ENCODE results near the gene CBX4. TPM values are rescaled to one million over a fixed set of nuclear protein-coding genes. Genes with fewer than 3 reads are reported as not detected.

CBX4 gene
- total and polyA plus RNA-seq, 2 of the 13 experiments (the other 11 are each of a cell fraction or from before 2014, with no cell fraction given), result 25.8 to 50.8 TPM

GRCh38 chr17:79818026-79818758 is 21.0 kb downstream of the CBX4 start (continued):
- TF ChIP-seq ZBTB4 (CRISPR knock-in tag; IDR thresholded peaks at IDR 0.05; ENCODE audit: borderline replicate concordance) (peak; percentile 31; the same call in 1 of the 2 replicates), PRDM4 (CRISPR knock-in tag; IDR thresholded peaks at IDR 0.05; ENCODE audit: borderline replicate concordance) (no peak), SPEN (CRISPR knock-in tag; IDR thresholded peaks at IDR 0.05; ENCODE audit: low read depth) (peak; percentile 74), MEIS1 (CRISPR knock-in tag; IDR thresholded peaks at IDR 0.05; ENCODE audit: borderline replicate concordance) (0 out of 2 replicates have a peak, but pooled peaks have one; percentile 44), ZSCAN29 (CRISPR knock-in tag; conservative IDR thresholded peaks at IDR 0.05) (no peak), SRSF4 (IDR thresholded peaks at IDR 0.05; ENCODE audit: low read depth, low read length, poor library complexity, severe bottlenecking) (no peak), ETS1 (CRISPR knock-in tag; IDR thresholded peaks at IDR 0.05) (no peak), POGZ (CRISPR knock-in tag; IDR thresholded peaks at IDR 0.05) (no peak), ZBTB49 (CRISPR knock-in tag; IDR thresholded peaks at IDR 0.05; ENCODE audit: borderline replicate concordance) (no peak), PATZ1 (CRISPR knock-in tag; IDR thresholded peaks at IDR 0.05) (peak; percentile 57; the same call in 1 of the 2 replicates), PRMT3 (CRISPR knock-in tag; IDR thresholded peaks at IDR 0.05; ENCODE audit: borderline replicate concordance, low read depth) (no peak), ZNF891 (CRISPR knock-in tag; IDR thresholded peaks at IDR 0.05) (no peak)
